Left lung (tissue), 10 donors: Measurements from ENCODE around the gene MAP2K3. TPM values are rescaled to one million over a fixed set of nuclear protein-coding genes. Genes with fewer than 3 reads are reported as not detected.
A peak's percentile ranks its signal among the peaks of the same experiment; 100 is the strongest.
"Not testable (repeated sequence)": the region's sequence is repeated elsewhere in the genome, so short reads cannot be mapped to it uniquely, and the experiment has no call there.

ENCODE experiments used
- ATAC-seq: fragments of 200-7000 bp; cut with Tn5 transposase; one replicate; pipeline ENCODE4 v1.9.1; 2020; ENCODE audit warnings: moderate library complexity
- DNase-seq, 4 donors: peaks; one replicate each; pipeline ENCODE4 v3.0.0-alpha.2; 2013 to 2020
- H3K27ac ChIP-seq, 2 donors: fragments of 200-600 bp; sonication (generic) in 1 of 2; one replicate each; pipeline versions ENCODE4 v1.5.0 to v1.8.0; 2020 to 2021
- H3K27me3 ChIP-seq, 2 donors: fragments of 200-600 bp; sonication (generic) in 1 of 2; one replicate each; pipeline versions ENCODE4 v1.5.0 to v1.8.0; 2020 to 2021
- H3K36me3 ChIP-seq, 2 donors: fragments of 200-600 bp; sonication (generic) in 1 of 2; one replicate each; pipeline versions ENCODE4 v1.5.0 to v1.8.0; 2020 to 2021
- H3K4me1 ChIP-seq, 2 donors: fragments of 200-600 bp; one replicate each; pipeline ENCODE4 v1.8.0; 2021
- H3K4me3 ChIP-seq, 2 donors: fragments of 200-600 bp; sonication (generic) in 1 of 2; one replicate each; pipeline versions ENCODE4 v1.5.0 to v1.8.0; 2020 to 2021; ENCODE audit warnings: mild to moderate bottlenecking in 1 of 2
- H3K9me3 ChIP-seq, 2 donors: fragments of 200-600 bp; sonication (generic) in 1 of 2; one replicate each; pipeline versions ENCODE4 v1.5.0 to v1.8.0; 2020 to 2021
- CTCF ChIP-seq, 2 donors: fragments of 200-600 bp; sonication (generic) in 1 of 2; IDR thresholded peaks; one replicate each; pipeline versions ENCODE4 v1.5.0 to v1.8.0; 2021; ENCODE audit warnings: antibody characterized with exemption in 2 of 2
- intact Hi-C, 2 donors: fragments of 100-400 bp; cut with DNase I; formaldehyde crosslinking; loops; one replicate each; pipeline versions ENCODE4 v1.11.2 to v1.14.2; 2022
- polyA plus RNA-seq, 6 donors: library from polyadenylated mRNA; unstranded; fragments of 120-200 nt; gene quantifications; one replicate each; pipeline ENCODE4 v1.2.1, GENCODE V29; 2013; ENCODE audit not compliant: insufficient read length in 6 of 6
- total RNA-seq, 2 donors: library from RNA; stranded (reverse); fragmentation: NEBNext Ultra II Directional; extraction: Animal tissue kit (Norgen Biotek cat#: 25700); gene quantifications; one replicate each; pipeline ENCODE4 v1.2.1, GENCODE V29; 2021
- donor health status: DM: no; HTN: yes; CAD: no.
- donor health status: DM: no; HTN: no; CAD: no.

MAP2K3 gene
- total and polyA plus RNA-seq, 8 donors, result 23.3 to 101 (median 28.5) TPM

GRCh38 chr17:21310061-21310765, 25.7 kb downstream of the MAP2K3 start:
- H3K4me1 ChIP-seq, H3K27me3 ChIP-seq, H3K4me3 ChIP-seq, intact Hi-C loops, H3K27ac ChIP-seq, ATAC-seq: not testable (repeated sequence)
- Histone ChIP-seq H3K36me3 (peaks cover 0 to 100% of the 10 kb centered on the region in 2 donors), H3K9me3 (peaks cover 0 to 10% of the 10 kb centered on the region in 2 donors)
- DNase-seq, result peak in 1 of 4 donors; percentile 17

GRCh38 chr17:21310766-21311602, 26.5 kb downstream of the MAP2K3 start:
- DNase-seq, result peak in 1 of 4 donors; percentile 27
- H3K4me1 ChIP-seq, H3K27me3 ChIP-seq, H3K4me3 ChIP-seq, intact Hi-C loops, H3K27ac ChIP-seq, ATAC-seq: not testable (repeated sequence)
- Histone ChIP-seq H3K9me3 (peaks cover 0 to 10% of the 10 kb centered on the region in 2 donors), H3K36me3 (peaks cover 0 to 97% of the 10 kb centered on the region in 2 donors)

- Histone ChIP-seq H3K9me3 (peaks cover 0 to 9% of the 10 kb centered on the region in 2 donors), H3K27me3 (no peaks in the 10 kb centered on the region), H3K4me3 (no peak overlapping the region), H3K4me1 (peaks cover 0 to 7% of the 10 kb centered on the region in 2 donors), H3K27ac (no peak overlapping the region), H3K36me3 (peaks cover 0 to 73% of the 10 kb centered on the region in 2 donors)
- ATAC-seq, result no peak
- intact Hi-C loops, result no loop called here
- no peak for TF ChIP-seq CTCF (IDR thresholded peaks at IDR 0.05)
- peak in 1 of 4 donors; percentile 27 for DNase-seq
Measured at GRCh38 chr17:21313320-21313719, 28.8 kb downstream of the MAP2K3 start.

- DNase-seq, result peak in 1 of 4 donors; percentile 14
- intact Hi-C loops, result not testable (repeated sequence)
Measured at GRCh38 chr17:21313761-21314160, 29.2 kb downstream of the MAP2K3 start.

GRCh38 chr17:21314261-21314664, 29.8 kb downstream of the MAP2K3 start:
- H3K4me1 ChIP-seq, H3K4me3 ChIP-seq, intact Hi-C loops, H3K9me3 ChIP-seq, ATAC-seq, H3K27me3 ChIP-seq, H3K27ac ChIP-seq: not testable (repeated sequence)
- peaks cover 0 to 64% of the 10 kb centered on the region in 2 donors for H3K36me3 ChIP-seq
- DNase-seq, result peak in 1 of 4 donors; percentile 29

More at GRCh38 chr17:21313761-21314160, 29.2 kb downstream of the MAP2K3 start:
- not testable (repeated sequence) for H3K27ac ChIP-seq, H3K4me1 ChIP-seq, H3K9me3 ChIP-seq, ATAC-seq, H3K27me3 ChIP-seq, H3K4me3 ChIP-seq
- peaks cover 0 to 69% of the 10 kb centered on the region in 2 donors for H3K36me3 ChIP-seq

- H3K27me3 ChIP-seq, H3K9me3 ChIP-seq, H3K27ac ChIP-seq, H3K4me1 ChIP-seq, intact Hi-C loops, ATAC-seq, H3K4me3 ChIP-seq: not testable (repeated sequence)
- peaks cover 0 to 59% of the 10 kb centered on the region in 2 donors for H3K36me3 ChIP-seq
- DNase-seq, result peak in 1 of 4 donors; percentile 23
Measured at GRCh38 chr17:21314701-21315111, 30.2 kb downstream of the MAP2K3 start.

GRCh38 chr17:21315246-21316000, 30.9 kb downstream of the MAP2K3 start:
- peak in 1 of 4 donors; percentile 22 for DNase-seq
- ATAC-seq, H3K4me3 ChIP-seq, intact Hi-C loops, H3K27ac ChIP-seq, H3K27me3 ChIP-seq, H3K4me1 ChIP-seq, H3K9me3 ChIP-seq: not testable (repeated sequence)
- peaks cover 0 to 52% of the 10 kb centered on the region in 2 donors for H3K36me3 ChIP-seq
